ENCODE data around the gene JMJD1C.

Gene JMJD1C

DNA sequence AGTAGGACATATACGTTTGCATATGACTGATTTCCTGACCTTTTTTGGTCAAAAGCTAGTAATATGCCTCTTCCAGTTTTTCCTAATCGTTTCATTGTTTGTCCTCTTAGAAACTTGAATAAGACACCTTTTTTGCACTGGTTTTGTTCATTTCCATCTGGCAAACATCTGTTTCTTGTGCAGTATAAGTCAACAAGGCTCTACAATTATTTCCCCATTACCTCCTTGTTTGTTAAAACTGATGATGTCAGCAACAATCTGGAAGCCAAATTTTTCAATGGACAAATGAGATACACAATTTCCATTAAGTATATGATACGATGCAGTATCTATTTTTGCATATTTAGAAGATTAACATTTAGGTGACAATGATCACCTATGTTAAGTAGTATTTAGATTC, 183.8 kb downstream of the JMJD1C start:
- DNase-seq: no peak

DNA sequence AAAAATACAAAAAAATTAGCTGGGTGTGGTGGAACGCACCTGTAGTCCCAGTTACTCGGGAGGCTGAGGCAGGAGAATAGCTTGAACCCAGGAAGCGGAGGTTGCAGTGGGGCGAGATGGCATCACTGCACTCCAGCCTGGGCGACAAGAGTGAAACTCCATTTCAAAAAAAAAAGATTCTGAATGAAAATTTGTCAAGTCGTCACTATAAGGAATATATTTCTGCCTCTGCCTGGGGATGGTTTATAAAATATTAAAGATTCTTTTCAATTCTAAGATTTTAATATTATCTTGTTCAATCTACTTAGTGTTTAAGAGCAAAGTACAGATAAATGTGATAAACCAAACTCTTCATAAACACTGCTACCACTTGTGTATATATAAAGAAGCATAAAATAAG, 185.4 kb downstream of the JMJD1C start:
- DNase-seq: no peak

DNA sequence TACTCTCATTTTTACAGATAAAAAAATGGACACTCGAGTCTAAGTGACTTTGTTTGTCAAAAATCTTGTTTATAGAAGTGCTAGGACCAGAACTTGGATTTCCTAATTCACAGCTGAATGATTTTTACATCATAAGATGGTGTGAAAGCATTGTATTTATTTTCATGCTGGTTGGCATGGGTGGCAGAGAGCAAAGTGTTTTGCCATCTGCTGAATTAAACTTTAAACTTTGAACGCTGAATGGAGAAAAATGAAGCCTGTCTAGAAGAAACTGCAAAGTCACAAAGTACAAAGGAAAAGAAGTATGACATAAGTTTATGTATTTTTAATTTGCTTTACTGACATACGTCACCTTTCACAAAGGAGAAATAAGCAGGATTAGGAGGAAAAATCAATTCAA, 190.7 kb downstream of the JMJD1C start:
- no peak for DNase-seq

DNA sequence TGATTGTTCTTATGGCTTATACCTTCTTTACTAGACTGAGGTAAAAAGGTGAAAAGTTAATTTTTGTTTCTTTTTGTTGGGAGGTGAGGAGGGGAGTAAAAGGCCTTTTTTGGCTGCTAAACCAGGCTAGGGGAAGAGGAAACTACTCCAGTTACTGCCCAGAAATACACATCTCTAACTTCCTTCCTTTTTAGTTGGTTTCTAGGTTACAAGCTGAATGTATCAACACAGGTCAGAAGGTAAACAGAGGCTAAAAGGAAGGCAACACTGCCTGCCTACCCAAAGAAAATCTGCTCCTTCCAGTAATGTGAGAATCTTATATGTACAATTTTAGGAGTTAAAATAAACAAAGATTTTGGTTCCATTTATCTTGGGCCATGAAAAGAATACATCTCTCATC, 192.2 kb downstream of the JMJD1C start:
- DNase-seq: no peak

DNA sequence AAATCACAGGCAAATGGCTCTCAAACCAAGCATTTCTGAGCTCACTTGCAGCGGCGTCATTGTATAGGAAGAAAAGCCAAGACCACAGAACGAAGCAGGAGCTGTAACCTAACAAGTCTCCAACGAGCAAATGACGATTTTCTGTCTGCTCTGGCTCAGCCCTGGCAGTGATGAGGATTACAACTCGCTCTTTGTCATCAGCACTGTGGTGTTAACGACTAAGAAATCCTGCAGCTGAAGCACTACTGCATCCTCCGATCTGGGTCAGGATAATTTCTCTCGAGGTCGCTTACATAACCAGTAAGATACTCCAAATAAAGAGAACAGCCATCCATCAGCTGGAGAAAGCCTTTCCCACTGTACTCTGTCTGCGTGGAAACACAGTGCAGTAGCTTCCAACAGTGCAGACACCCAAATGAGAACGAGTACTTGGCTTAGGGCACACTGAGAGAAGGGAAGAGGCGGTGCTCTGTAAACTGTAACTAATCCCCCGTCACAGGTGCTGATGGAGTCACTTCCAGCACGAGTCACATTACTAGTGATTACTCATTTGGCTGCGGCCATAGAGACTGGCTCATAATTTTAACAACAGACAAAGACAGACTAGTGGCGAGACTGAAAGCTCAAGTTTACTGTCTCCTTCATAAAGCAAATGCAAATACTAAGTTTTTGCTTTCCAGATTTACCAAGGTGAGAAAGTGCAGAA, 196.8 kb downstream of the JMJD1C start:
- DNase-seq: peak; percentile 60 to 75

DNA sequence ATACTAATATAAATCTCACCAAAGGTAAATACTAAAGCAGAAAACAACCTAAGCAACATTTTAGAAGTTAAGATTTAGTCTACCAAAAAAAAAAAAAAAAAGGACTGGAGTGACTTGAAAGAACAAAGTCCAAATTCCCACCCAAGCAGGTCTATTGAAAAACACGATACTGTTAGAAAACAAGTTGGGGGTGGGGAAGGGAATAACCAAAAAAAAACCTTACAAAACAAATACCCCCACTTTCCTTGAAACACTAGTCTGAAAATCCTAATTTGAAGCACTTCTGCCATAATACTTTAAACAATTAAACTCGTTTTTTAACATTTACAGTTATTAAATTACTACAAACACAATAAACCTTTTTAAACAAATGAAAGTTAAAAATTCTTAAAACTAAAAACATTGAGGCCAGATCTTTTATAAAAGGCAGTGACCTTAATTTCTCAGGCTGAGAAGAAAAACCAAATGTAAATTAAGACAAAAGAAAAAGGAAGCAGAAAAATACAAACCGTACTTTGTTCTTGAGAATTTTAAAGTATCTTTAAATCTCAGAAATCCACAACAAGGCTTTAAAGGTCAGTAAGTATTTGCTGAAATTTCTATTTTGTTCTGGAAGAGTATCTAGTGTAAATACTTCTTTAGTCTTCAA, 197.5 kb downstream of the JMJD1C start:
- no peak for DNase-seq

DNA sequence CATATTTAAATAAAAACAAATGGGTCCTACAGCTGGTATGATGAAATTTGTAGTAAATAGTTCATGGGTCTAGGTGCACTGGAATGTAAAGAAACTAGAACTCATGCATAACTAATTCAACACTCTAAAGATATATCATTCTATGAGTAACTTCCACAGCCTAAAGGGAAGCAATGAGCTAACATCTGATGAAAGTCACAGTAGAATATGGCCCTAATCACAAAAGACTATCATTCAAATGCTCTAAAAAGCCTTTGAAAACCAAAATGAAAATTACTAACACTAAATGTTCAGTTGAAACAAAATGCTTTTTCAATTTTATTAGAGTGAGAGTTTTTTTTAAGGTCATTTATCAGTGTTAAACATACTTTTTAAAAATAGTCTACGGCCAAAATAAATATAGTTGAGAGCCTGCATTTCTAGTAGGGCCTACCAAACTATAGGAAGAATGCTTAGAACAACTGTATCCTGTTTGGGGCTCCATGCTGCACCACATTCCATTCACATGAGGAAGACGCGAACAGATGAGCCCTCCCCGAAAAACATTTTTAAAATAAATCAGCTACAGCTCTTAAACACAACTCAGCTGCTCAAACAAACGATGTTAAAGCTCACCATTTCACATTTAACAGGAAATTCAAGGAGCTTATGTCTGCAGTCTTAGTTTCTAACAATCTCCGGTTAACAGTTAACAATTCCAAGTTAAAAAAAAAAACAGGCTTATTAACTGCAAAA, 198.2 kb downstream of the JMJD1C start:
- DNase-seq: no peak

DNA sequence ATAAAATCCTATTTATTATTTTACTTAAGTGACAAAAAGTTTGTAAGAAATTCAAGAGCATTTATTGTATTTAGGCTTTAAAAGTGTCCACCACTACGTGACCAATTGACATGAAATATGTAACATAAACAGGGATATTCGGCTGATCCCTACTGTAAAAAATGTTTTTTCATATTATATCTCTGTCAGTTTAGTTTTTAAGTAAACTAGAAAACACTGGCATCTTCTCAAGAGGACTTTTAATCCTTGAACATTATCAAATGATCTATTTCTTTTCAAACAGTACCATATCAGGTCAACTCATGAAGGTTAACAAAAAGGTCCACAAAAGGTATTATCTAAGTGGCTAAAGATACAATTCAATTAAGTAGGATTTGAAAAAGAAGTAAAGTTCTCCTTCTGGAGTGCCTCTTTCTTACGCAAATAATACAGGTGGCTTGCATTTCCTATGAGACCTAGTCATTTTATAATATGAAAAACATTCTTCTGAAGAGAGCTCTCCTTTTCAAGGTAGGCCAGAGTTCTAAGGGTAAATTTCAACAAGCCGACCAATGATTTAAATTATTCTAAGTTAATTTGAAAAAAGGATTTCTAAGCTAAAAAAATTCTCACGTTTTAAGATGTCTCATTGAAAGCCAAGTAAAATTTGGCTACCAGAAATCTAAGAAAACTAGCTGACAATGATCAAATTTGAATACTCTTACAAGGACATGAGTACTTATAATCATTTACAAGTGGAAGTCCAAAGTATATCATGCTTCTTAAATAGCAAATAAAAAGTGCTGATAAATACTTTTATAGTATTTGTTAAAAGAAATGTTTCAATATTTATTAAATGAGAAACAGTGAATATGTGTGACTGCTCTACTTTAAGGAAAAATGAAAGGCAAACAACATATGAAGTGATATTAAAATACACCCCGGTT, 199.1 kb downstream of the JMJD1C start:
- DNase-seq: no peak

DNA sequence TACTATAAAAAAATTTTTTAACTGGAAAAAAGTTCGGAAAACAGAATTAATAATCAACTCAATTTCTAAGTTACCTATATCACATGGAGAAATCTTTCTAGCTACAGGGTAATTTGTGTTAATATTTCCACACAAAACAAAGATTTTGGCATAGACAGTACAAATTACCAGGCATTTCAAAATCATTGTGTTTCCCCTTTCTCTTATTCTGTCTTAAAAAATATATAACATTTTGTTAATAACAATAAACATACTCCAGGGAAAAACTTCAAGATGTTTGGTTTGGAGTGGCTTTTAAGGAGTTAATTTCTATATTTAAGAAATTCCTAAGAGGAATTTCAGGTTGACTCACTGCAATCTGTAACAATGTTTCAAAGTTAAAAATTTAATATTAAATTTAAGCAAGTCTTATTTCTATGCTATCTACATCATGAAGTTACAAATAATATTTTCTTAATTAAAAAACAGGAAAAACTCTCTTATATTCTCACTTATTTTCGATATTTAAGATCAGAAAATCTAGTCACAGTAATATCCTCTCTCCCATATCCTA, 200.0 kb downstream of the JMJD1C start:
- no peak for DNase-seq

DNA sequence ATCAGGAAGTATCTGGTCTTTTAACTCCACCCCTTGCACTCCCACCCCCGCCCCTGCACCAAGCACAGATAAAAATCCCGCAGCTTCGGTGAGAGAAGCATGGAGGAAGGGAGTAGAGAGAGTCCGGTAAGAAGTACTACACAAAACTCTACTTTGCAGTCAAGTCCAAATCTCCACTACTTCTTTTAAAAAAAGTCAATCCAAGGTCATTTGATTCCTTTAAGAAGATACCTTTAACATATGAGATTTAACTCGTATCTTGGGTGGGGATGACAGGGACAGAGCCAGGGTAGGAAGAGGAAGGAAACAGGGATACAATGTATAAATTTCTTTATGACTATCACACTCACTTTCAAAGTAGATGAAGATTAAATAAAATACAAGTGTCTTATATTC, 200.6 kb downstream of the JMJD1C start:
- peak; percentile 35 to 39 for DNase-seq

DNA sequence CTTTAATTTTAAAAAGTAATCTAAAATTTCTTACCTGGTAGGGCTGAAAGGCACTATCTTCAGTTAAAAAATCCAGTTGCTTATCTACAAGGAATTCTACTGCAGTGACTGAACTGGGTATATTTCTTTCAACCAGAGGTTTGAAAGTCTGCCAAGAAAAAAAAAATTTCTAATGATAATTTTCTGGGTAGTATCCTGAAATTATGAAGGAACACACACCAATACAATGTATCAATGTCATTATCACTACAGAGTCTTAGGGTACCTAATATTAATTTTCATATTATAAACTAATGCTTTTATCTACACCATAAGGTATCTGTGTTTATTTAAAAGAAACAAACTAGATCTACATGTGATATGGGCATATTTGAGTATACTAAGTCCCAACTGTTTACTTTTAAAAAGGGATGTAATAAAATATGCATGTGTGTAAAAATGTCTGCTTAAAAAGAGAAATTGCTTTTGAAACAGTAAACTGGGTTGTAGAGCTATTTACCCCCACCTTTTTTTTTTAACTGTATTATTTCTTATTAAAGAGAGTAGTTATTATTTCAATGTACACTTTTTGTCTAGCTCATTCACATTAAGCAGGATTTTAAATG, 201.1 kb downstream of the JMJD1C start:
- DNase-seq: no peak

DNA sequence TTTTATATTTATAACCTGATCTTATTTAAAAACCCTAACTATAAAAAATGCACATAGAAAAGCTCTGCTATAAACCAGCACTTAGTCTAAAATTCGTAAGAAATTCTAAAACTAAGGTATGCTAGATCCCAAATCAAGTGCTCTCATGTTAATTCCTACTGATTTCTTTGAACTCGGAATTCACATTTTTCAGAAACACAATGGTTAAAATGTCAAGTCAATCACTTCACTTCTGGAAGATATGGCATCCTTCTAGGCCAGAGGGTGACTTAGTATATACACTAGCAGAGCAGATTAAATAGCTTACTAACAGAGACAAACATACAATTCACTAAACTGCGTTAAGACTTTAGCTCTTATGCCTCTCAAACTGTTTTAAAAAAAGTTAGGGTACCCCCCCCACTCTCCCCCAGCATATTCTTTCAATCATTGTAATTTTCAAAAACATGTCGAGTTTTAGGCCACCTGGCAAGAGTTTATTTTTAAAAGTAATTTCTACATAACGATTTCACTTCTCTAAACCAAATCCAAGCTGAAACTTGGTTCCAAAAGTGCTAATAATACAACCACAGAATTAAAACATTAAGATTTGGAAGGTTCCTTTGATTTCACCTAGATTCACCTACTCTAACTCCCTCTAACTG, 203.2 kb downstream of the JMJD1C start:
- no peak for DNase-seq

DNA sequence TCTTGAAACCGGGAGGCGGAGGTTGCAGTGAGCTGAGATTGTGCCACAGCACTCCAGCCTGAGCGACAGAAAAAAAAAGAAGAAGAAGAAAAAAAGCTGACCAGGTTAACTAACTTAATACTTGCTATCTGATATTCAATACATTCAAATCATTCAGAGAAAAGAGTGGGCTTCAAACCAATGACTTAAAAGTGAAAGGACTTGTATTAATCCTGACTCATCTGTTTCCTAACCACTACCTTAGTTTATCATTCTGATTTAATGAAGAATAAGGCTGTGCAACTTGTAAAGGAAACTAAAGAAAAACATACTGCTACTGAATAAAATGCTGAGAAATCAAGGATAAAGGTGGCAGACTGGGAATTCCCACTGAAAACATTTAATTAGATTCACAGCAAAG, 204.3 kb downstream of the JMJD1C start:
- DNase-seq: no peak

DNA sequence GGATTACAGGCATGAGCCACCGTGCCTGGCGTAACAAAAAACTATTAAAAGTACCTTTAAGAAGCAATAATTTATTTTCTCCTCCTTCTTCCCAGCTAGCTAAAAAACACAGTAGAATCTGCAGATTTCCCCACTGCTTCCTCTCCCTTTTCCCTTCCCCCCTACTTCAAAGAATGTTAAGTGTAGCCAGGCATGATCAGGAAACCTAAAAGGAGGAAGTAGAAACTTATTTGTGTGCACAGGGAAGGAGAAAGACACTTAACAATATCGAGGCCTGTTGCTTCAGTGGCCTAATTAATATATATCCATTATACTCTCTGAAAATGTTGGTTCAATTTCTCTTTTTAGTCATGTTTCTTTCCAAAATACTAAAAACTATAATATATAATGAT, 204.9 kb downstream of the JMJD1C start:
- DNase-seq: no peak

DNA sequence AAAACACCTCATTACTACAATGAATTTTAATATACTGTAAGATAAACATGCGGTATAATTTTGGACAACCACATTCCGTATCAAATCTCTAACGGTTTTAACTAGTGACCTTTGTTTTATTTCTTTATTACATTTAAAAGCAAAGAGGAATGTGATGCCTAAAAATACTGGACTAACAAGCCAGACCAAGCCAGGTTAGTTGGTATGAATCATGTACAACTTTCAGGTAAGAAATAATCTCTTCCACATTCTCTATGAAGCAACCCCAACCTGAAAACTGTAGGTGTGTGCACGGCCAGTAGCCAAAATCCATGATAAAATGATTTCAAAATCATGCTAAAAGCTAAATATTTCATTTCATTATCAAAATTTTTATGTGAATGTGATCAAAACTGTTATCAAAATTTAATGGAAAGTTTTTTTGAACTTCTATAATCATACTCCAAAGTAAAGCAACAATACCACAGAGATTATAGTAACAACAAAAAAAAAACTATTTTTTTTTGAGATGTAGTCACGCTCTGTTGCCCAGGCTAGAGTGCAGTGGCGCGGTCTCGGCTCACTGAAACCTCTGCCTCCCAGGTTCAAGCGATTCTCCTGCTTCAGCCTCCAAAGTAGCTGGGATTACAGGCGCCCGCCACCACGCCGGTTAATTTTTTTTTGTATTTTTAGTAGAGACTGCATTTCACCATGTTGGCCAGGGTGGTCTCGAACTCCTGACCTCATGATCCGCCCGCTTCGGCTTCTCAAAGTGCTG, 205.5 kb downstream of the JMJD1C start:
- no peak for DNase-seq

DNA sequence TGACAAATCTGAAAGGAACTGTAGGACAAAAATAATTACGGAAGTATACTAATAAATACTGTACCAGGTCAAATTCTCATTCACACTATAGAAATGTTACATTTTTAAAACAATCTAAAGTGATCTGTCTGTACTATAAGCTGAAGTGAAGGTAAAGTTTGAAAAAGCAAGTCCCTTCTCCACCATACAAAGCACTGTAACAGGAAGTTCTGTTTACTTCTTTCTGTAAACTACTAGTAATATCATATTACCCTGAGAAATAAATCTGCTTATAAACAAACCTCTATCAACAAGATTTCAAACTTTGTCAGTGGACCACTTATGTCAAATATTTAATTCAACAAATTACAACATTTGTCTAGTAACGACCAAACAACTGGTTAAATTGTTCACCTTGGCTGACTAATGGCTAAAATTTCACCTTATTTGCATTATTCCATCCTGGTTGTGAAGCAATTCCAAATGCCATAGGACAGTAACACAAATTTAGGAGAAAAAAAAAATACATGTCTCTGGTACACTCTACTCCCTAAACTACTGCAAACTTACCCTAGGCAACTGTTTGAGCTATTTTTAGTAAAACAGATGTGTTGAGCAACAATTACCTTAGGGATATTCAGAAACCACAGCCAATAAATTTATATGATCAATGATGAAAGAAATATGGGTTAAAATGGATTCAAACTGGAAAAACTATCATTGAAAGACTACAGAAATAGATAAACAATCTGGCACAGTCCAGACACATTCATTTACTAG, 206.7 kb downstream of the JMJD1C start:
- no peak for DNase-seq

DNA sequence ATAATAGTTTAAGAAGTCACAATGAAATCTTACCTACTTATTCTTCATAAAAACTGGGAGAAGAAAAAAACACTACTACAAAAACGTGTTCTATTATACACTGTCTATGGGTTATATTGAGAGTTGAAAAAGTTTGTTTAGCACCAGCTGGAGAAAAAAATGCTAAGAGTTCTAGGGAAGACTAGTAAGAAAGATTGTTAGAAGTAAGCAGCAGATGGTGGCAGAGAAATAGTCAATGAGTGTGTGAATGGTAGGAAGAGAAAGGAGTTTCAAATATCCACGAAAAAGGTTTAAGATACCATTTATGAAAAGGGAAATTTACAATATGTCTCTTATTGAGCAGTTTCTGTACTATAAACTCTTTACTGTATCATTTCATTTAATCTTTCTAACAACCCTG, 208.0 kb downstream of the JMJD1C start:
- no peak for DNase-seq

DNA sequence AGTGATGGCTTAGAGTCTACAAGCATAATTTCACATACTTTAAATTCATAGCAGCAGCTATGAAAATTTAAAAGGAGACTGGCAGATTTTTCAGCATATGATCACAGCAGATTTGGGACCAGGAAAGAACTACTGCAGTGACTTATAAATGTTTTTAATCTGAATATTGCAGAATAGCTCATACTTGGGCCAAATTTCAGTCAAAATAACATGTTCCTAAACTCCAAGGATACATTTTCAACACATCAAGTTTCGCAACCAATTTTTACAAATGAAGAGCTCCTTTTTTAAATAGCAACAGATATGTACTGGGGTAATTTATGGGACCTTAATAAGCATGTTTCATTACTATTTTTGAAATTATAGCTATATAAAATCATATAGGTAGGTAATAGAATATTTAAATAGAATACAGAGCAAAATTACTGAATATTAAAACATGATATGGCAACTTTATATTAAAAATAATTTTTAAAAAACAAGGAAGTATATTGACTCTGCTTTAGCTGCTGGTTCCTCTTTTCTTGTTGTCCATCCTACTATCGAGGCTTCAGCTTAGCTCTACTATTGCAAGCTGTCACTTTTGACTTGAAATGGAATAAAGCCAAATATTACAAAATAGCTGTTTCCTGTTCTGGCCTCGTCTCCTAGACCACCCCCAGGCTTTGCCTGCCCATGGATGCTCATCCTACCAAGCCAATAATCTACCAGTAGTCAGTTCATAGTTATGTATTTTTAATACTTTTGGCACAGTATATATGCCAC, 209.6 kb downstream of the JMJD1C start:
- DNase-seq: no peak

DNA sequence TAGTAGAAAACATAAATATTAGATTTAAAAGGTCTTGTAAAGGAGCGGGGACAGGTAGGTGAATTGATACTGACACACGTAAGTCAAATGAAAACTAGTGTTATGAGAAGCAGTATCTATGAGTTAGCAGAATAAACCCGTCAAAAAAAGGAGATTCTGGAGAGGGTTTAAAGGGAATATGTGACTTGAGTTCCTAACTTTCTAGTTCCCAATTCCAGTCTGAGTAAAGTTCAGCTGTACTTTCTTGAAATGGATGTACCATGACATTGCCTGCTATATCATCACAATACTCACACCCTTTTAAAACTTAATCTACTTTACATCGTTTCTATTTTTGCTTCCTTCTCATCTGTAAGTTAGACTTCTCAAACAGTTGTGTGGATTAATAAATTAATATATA, 210.5 kb downstream of the JMJD1C start:
- DNase-seq: no peak

DNA sequence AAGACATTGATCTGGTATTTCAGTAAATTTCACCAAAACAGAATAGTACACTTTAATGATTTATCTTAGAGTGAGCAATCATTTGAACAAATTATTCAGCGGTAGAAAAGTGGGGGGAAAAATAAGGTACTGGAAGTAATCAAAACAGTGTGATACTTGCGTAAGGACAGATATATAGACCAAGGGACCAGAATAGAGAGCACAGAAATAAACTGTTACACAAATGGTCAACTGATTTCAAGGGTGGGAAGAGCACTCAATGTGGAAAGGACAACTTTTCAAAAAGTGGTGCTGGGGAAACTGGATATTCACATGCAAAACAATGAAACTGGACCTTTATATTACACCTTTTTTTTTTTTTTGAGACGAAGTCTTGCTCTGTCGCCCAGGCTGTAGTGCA, 212.7 kb downstream of the JMJD1C start:
- no peak for DNase-seq
